Measurements from ENCODE around the gene DUSP9.

DNA sequence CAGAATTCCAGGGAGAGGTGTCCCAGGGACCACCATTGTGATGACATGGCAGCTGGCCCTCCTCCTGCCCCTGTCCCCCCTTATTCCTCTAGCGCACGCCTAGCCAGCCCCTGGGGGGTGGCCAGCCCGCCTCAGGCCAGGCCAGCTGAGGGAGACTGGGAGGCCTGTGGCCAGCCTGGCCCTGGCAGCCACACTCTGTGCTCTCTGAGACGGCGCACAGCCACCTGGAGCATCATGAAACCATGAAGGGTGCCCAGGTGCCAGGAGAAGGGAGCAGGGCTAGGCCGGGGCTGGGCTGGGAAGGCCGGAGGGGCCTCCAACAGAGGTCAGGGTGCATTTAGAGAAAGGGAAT lies 14.4 kb upstream of the DUSP9 start:
- TF ChIP-seq POLR2A (IDR thresholded peaks at IDR 0.05): no peak
- TF ChIP-seq, protein P1, sequence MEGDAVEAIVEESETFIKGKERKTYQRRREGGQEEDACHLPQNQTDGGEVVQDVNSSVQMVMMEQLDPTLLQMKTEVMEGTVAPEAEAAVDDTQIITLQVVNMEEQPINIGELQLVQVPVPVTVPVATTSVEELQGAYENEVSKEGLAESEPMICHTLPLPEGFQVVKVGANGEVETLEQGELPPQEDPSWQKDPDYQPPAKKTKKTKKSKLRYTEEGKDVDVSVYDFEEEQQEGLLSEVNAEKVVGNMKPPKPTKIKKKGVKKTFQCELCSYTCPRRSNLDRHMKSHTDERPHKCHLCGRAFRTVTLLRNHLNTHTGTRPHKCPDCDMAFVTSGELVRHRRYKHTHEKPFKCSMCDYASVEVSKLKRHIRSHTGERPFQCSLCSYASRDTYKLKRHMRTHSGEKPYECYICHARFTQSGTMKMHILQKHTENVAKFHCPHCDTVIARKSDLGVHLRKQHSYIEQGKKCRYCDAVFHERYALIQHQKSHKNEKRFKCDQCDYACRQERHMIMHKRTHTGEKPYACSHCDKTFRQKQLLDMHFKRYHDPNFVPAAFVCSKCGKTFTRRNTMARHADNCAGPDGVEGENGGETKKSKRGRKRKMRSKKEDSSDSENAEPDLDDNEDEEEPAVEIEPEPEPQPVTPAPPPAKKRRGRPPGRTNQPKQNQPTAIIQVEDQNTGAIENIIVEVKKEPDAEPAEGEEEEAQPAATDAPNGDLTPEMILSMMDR (IDR thresholded peaks at IDR 0.05 in 4 of 5, conservative IDR thresholded peaks at IDR 0.05 in 1 of 5): no peak
